ENCODE results near the gene ZIC3.

- no peak for TF ChIP-seq CTCF (IDR thresholded peaks at IDR 0.05)
- no peak for TF ChIP-seq POLR2AphosphoS5 (IDR thresholded peaks at IDR 0.05; ENCODE audit: low read depth, low read length)
- TF ChIP-seq SIN3A (IDR thresholded peaks at IDR 0.05; ENCODE audit: borderline replicate concordance, insufficient read depth, low read depth, low read length): no peak
- no peak for TF ChIP-seq REST (IDR thresholded peaks at IDR 0.05; ENCODE audit: insufficient read depth in 1 of 2, low read depth in 2 of 2, low read length in 1 of 2)
- no peak for TF ChIP-seq TCF7L2 (IDR thresholded peaks at IDR 0.05; ENCODE audit: low read depth, low read length)
These were observed 2.0 kb upstream of the ZIC3 start for GRCh38 chrX:137563681-137564651.
